ENCODE data around the gene PKD1L1.

GRCh38 chr7:47936323-47936722 lies 11.9 kb downstream of the PKD1L1 start:
- TF ChIP-seq EZH2 (IDR thresholded peaks at IDR 0.05; ENCODE audit: borderline replicate concordance, insufficient read depth, low read depth, low read length, poor library complexity, severe bottlenecking): no peak
- TF ChIP-seq CTCF (IDR thresholded peaks at IDR 0.05): no peak

Measured in B cell (primary cell).